ENCODE measurements around the gene SPATA12. TPM values are rescaled to one million over a fixed set of nuclear protein-coding genes. Genes with fewer than 3 reads are reported as not detected.
"Not testable (repeated sequence)": the region's sequence is repeated elsewhere in the genome, so short reads cannot be mapped to it uniquely, and the experiment has no call there.

SPATA12 gene
- polyA plus RNA-seq, 4 donors, result 0.22 TPM; not detected in 3

- Histone ChIP-seq H3K4me3 (ENCODE audit: low read depth in 1 of 3, low read length in 3 of 3) (no peak overlapping the region), H3K27me3 (ENCODE audit: control insufficient read depth in 3 of 3, insufficient read depth in 3 of 3, low read length in 3 of 3) (peaks cover 0 to 35% (median 0%) of the 10 kb centered on the region in 3 donors), H3K27ac (ENCODE audit: low read depth in 1 of 3, low read length in 2 of 3) (no peak overlapping the region), H3K36me3 (ENCODE audit: control insufficient read depth in 3 of 3, insufficient read depth in 2 of 3, low read depth in 1 of 3, low read length in 3 of 3) (no peaks in the 10 kb centered on the region), H3K9me3 (ENCODE audit: control insufficient read depth in 2 of 2, insufficient read depth in 1 of 2, low read depth in 1 of 2, low read length in 1 of 2) (no peaks in the 10 kb centered on the region), H3K4me1 (ENCODE audit: control insufficient read depth in 3 of 3, insufficient read depth in 2 of 3, low read depth in 1 of 3, low read length in 2 of 3) (peaks cover 0 to 6% (median 2%) of the 10 kb centered on the region in 3 donors)
- no peak for DNase-seq
- 92 to 96% (median 92%) methylated on average over 4 of the region's 4 CpGs for WGBS, 3 donors
- FAIRE-seq, result no peak
These were observed 19.7 kb downstream of the SPATA12 start for GRCh38 chr3:57080171-57080570.

- 53 to 86% (median 81%) methylated on average over 3 of the region's 3 CpGs for WGBS, 3 donors
- FAIRE-seq, result no peak
- Histone ChIP-seq H3K36me3 (ENCODE audit: control insufficient read depth in 3 of 3, insufficient read depth in 2 of 3, low read depth in 1 of 3, low read length in 3 of 3) (no peaks in the 10 kb centered on the region), H3K4me3 (ENCODE audit: low read depth in 1 of 3, low read length in 3 of 3) (no peak overlapping the region), H3K9me3 (ENCODE audit: control insufficient read depth in 2 of 2, insufficient read depth in 1 of 2, low read depth in 1 of 2, low read length in 1 of 2) (no peaks in the 10 kb centered on the region), H3K27me3 (ENCODE audit: control insufficient read depth in 3 of 3, insufficient read depth in 3 of 3, low read length in 3 of 3) (peaks cover 0 to 35% (median 0%) of the 10 kb centered on the region in 3 donors), H3K4me1 (ENCODE audit: control insufficient read depth in 3 of 3, insufficient read depth in 2 of 3, low read depth in 1 of 3, low read length in 2 of 3) (peaks cover 0 to 6% (median 2%) of the 10 kb centered on the region in 3 donors), H3K27ac (ENCODE audit: low read depth in 1 of 3, low read length in 2 of 3) (no peak overlapping the region)
- no peak for DNase-seq
These were observed 20.7 kb downstream of the SPATA12 start for GRCh38 chr3:57081173-57081572.

GRCh38 chr3:57082481-57082880, 22.0 kb downstream of the SPATA12 start:
- DNase-seq (no peak), FAIRE-seq (no peak)
- Histone ChIP-seq H3K9me3 (ENCODE audit: control insufficient read depth in 2 of 2, insufficient read depth in 1 of 2, low read depth in 1 of 2, low read length in 1 of 2) (no peaks in the 10 kb centered on the region), H3K4me3 (ENCODE audit: low read depth in 1 of 3, low read length in 3 of 3) (no peak overlapping the region), H3K27me3 (ENCODE audit: control insufficient read depth in 3 of 3, insufficient read depth in 3 of 3, low read length in 3 of 3) (peaks cover 0 to 30% (median 0%) of the 10 kb centered on the region in 3 donors), H3K36me3 (ENCODE audit: control insufficient read depth in 3 of 3, insufficient read depth in 2 of 3, low read depth in 1 of 3, low read length in 3 of 3) (no peaks in the 10 kb centered on the region), H3K27ac (ENCODE audit: low read depth in 1 of 3, low read length in 2 of 3) (no peak overlapping the region), H3K4me1 (ENCODE audit: control insufficient read depth in 3 of 3, insufficient read depth in 2 of 3, low read depth in 1 of 3, low read length in 2 of 3) (peaks cover 0 to 6% (median 2%) of the 10 kb centered on the region in 3 donors)
- 83 to 91% (median 89%) methylated on average over 6 of the region's 6 CpGs for WGBS, 3 donors

GRCh38 chr3:57083266-57083995, 23.0 kb downstream of the SPATA12 start:
- peaks cover 0 to 21% (median 0%) of the 10 kb centered on the region in 3 donors for H3K27me3 ChIP-seq (ENCODE audit: control insufficient read depth in 3 of 3, insufficient read depth in 3 of 3, low read length in 3 of 3)
- WGBS, 3 donors, result 85 to 91% (median 90%) methylated on average over 16 of the region's 16 CpGs
- not testable (repeated sequence) for FAIRE-seq; H3K9me3 ChIP-seq (ENCODE audit: control insufficient read depth in 2 of 2, insufficient read depth in 1 of 2, low read depth in 1 of 2, low read length in 1 of 2); H3K36me3 ChIP-seq (ENCODE audit: control insufficient read depth in 3 of 3, insufficient read depth in 2 of 3, low read depth in 1 of 3, low read length in 3 of 3); H3K4me1 ChIP-seq (ENCODE audit: control insufficient read depth in 3 of 3, insufficient read depth in 2 of 3, low read depth in 1 of 3, low read length in 2 of 3); H3K4me3 ChIP-seq (ENCODE audit: low read depth in 1 of 3, low read length in 3 of 3); DNase-seq; H3K27ac ChIP-seq (ENCODE audit: low read depth in 1 of 3, low read length in 2 of 3)

GRCh38 chr3:57085211-57085610, 24.7 kb downstream of the SPATA12 start:
- H3K27ac ChIP-seq (ENCODE audit: low read depth in 1 of 3, low read length in 2 of 3), result no peak overlapping the region
- no peaks in the 10 kb centered on the region for H3K36me3 ChIP-seq (ENCODE audit: control insufficient read depth in 3 of 3, insufficient read depth in 2 of 3, low read depth in 1 of 3, low read length in 3 of 3)
- FAIRE-seq (no peak), DNase-seq (no peak)
- H3K27me3 ChIP-seq (ENCODE audit: control insufficient read depth in 3 of 3, insufficient read depth in 3 of 3, low read length in 3 of 3), result peaks cover 0 to 8% (median 0%) of the 10 kb centered on the region in 3 donors
- H3K4me1 ChIP-seq (ENCODE audit: control insufficient read depth in 3 of 3, insufficient read depth in 2 of 3, low read depth in 1 of 3, low read length in 2 of 3), result no peaks in the 10 kb centered on the region
- no peak overlapping the region for H3K4me3 ChIP-seq (ENCODE audit: low read depth in 1 of 3, low read length in 3 of 3)
- WGBS, 3 donors, result 86 to 95% (median 92%) methylated on average over 4 of the region's 4 CpGs
- no peaks in the 10 kb centered on the region for H3K9me3 ChIP-seq (ENCODE audit: control insufficient read depth in 2 of 2, insufficient read depth in 1 of 2, low read depth in 1 of 2, low read length in 1 of 2)

- H3K4me3 ChIP-seq (ENCODE audit: low read depth in 1 of 3, low read length in 3 of 3), result no peak overlapping the region
- DNase-seq (no peak), FAIRE-seq (no peak)
- peaks cover 0 to 2% (median 0%) of the 10 kb centered on the region in 3 donors for H3K27me3 ChIP-seq (ENCODE audit: control insufficient read depth in 3 of 3, insufficient read depth in 3 of 3, low read length in 3 of 3)
- no peak overlapping the region for H3K27ac ChIP-seq (ENCODE audit: low read depth in 1 of 3, low read length in 2 of 3)
- no peaks in the 10 kb centered on the region for H3K36me3 ChIP-seq (ENCODE audit: control insufficient read depth in 3 of 3, insufficient read depth in 2 of 3, low read depth in 1 of 3, low read length in 3 of 3)
- no peaks in the 10 kb centered on the region for H3K4me1 ChIP-seq (ENCODE audit: control insufficient read depth in 3 of 3, insufficient read depth in 2 of 3, low read depth in 1 of 3, low read length in 2 of 3)
- H3K9me3 ChIP-seq (ENCODE audit: control insufficient read depth in 2 of 2, insufficient read depth in 1 of 2, low read depth in 1 of 2, low read length in 1 of 2), result no peaks in the 10 kb centered on the region
These were observed 25.7 kb downstream of the SPATA12 start for GRCh38 chr3:57086201-57086600.

- no peaks in the 10 kb centered on the region for H3K27me3 ChIP-seq (ENCODE audit: control insufficient read depth in 3 of 3, insufficient read depth in 3 of 3, low read length in 3 of 3)
- no peaks in the 10 kb centered on the region for H3K36me3 ChIP-seq (ENCODE audit: control insufficient read depth in 3 of 3, insufficient read depth in 2 of 3, low read depth in 1 of 3, low read length in 3 of 3)
- 100% methylated on average over 1 of the region's 1 CpG for WGBS, 3 donors
- H3K9me3 ChIP-seq (ENCODE audit: control insufficient read depth in 2 of 2, insufficient read depth in 1 of 2, low read depth in 1 of 2, low read length in 1 of 2), result no peaks in the 10 kb centered on the region
- H3K27ac ChIP-seq (ENCODE audit: low read depth in 1 of 3, low read length in 2 of 3), result no peak overlapping the region
- no peak for DNase-seq
- no peak for FAIRE-seq
- H3K4me3 ChIP-seq (ENCODE audit: low read depth in 1 of 3, low read length in 3 of 3), result no peak overlapping the region
- no peaks in the 10 kb centered on the region for H3K4me1 ChIP-seq (ENCODE audit: control insufficient read depth in 3 of 3, insufficient read depth in 2 of 3, low read depth in 1 of 3, low read length in 2 of 3)
These were observed 27.1 kb downstream of the SPATA12 start for GRCh38 chr3:57087361-57088092.

GRCh38 chr3:57088503-57088902, 28.0 kb downstream of the SPATA12 start:
- no peak overlapping the region for H3K4me3 ChIP-seq (ENCODE audit: low read depth in 1 of 3, low read length in 3 of 3)

More at GRCh38 chr3:57088503-57088902, 28.0 kb downstream of the SPATA12 start:
- Histone ChIP-seq H3K9me3 (ENCODE audit: control insufficient read depth in 2 of 2, insufficient read depth in 1 of 2, low read depth in 1 of 2, low read length in 1 of 2) (no peaks in the 10 kb centered on the region), H3K36me3 (ENCODE audit: control insufficient read depth in 3 of 3, insufficient read depth in 2 of 3, low read depth in 1 of 3, low read length in 3 of 3) (no peaks in the 10 kb centered on the region), H3K27ac (ENCODE audit: low read depth in 1 of 3, low read length in 2 of 3) (no peak overlapping the region), H3K27me3 (ENCODE audit: control insufficient read depth in 3 of 3, insufficient read depth in 3 of 3, low read length in 3 of 3) (no peaks in the 10 kb centered on the region), H3K4me1 (ENCODE audit: control insufficient read depth in 3 of 3, insufficient read depth in 2 of 3, low read depth in 1 of 3, low read length in 2 of 3) (no peaks in the 10 kb centered on the region)
- WGBS, 3 donors, result 68 to 90% (median 72%) methylated on average over 5 of the region's 5 CpGs
- DNase-seq, result no peak
- no peak for FAIRE-seq
